Measurements from ENCODE around the gene UBR3. TPM values are rescaled to one million over a fixed set of nuclear protein-coding genes. Genes with fewer than 3 reads are reported as not detected.
"Not testable (repeated sequence)": the region's sequence is repeated elsewhere in the genome, so short reads cannot be mapped to it uniquely, and the experiment has no call there.

The UBR3 gene
- total and polyA plus RNA-seq, 8 donors, result 4.8 to 151 (median 37.3) TPM

DNA sequence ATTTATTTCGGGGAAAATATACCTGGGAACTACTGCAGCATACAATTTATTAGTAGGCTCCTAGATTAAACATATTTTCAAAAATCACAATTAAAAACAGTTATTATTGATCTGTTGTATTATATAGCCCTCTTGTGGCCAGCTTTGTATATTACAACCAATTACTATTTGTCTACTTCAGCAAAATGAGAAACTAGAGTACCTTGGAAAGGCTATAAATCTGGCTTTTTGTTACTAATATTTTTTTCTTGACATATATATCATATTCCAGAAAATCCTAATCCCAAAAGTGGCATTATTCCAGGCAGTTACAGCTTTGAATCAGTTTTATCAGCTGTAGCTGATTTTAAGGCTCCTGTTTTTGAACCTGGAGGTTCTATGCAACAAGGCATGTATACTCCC is 101.2 kb downstream of the UBR3 start:
- intact Hi-C loops (cut with DNase I; ENCODE audit: low total_unique reads), result loop anchor here (5.0 kb wide), 1 partner anchor 101 kb away; the partner anchor contains the start of gene UBR3
- 50 to 58% (median 52%) methylated on average over 1 of the region's 1 CpG for WGBS, 5 donors

DNA sequence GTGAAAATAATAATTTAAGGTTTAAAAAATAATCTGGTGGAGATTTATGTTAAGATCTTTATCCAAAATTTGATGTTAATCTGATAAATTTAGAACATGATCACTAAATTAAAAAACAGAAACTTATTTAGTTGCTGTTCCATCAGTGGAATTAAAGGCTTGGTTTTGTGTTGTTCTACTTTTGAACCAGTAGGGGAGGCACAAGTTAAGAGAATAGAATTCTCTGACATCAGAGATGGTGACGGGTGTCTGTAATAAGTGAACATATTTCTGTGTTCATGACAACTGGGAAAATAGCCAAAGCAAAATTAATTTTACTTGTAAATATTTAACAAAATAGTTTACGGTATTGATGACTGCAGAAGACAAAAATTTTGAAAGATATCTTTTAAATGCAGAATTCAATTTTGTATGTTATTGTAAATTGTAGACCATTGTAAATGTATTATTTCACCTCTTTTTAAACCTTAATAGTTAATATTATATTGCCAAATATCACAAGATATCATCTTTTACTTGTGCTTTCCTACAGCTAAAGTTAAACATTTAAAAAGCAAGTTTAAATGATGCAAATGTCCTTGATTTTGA is 106.0 kb downstream of the UBR3 start:
- no peak for TF ChIP-seq EP300 (IDR thresholded peaks at IDR 0.05)
- TF ChIP-seq, protein P1, sequence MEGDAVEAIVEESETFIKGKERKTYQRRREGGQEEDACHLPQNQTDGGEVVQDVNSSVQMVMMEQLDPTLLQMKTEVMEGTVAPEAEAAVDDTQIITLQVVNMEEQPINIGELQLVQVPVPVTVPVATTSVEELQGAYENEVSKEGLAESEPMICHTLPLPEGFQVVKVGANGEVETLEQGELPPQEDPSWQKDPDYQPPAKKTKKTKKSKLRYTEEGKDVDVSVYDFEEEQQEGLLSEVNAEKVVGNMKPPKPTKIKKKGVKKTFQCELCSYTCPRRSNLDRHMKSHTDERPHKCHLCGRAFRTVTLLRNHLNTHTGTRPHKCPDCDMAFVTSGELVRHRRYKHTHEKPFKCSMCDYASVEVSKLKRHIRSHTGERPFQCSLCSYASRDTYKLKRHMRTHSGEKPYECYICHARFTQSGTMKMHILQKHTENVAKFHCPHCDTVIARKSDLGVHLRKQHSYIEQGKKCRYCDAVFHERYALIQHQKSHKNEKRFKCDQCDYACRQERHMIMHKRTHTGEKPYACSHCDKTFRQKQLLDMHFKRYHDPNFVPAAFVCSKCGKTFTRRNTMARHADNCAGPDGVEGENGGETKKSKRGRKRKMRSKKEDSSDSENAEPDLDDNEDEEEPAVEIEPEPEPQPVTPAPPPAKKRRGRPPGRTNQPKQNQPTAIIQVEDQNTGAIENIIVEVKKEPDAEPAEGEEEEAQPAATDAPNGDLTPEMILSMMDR (IDR thresholded peaks at IDR 0.05), result peak in 5 of 7 experiments; percentile 26 to 59 (median 48)
- Histone ChIP-seq H3K9me3 (no peaks in the 10 kb centered on the region), H3K27ac (no peak overlapping the region), H3K36me3 (peaks cover 0 to 47% (median 40%) of the 10 kb centered on the region in 4 donors), H3K27me3 (no peaks in the 10 kb centered on the region), H3K4me3 (no peak overlapping the region), H3K4me1 (no peaks in the 10 kb centered on the region)
- intact Hi-C loops (cut with DNase I; ENCODE audit: low total_unique reads), result no loop called here
- WGBS, 5 donors, result 24 to 63% (median 34%) methylated on average over 2 of the region's 2 CpGs
- DNase-seq, result peak in 1 of 2 donors; percentile 62

More for the DNA sequence above, 101.2 kb downstream of the UBR3 start:
- Histone ChIP-seq H3K27ac (no peak overlapping the region), H3K27me3 (no peaks in the 10 kb centered on the region), H3K36me3 (peaks cover 4 to 50% (median 41%) of the 10 kb centered on the region in 4 donors), H3K4me1 (no peaks in the 10 kb centered on the region), H3K4me3 (no peak overlapping the region), H3K9me3 (no peaks in the 10 kb centered on the region)
- TF ChIP-seq POLR2A (IDR thresholded peaks at IDR 0.05) (no peak), EP300 (IDR thresholded peaks at IDR 0.05) (no peak), POLR2AphosphoS5 (IDR thresholded peaks at IDR 0.05) (no peak)
- TF ChIP-seq, protein P1 (IDR thresholded peaks at IDR 0.05), result peak in 5 of 7 experiments; percentile 49 to 79 (median 59)
- DNase-seq, result peak in 1 of 2 donors; percentile 60

DNA sequence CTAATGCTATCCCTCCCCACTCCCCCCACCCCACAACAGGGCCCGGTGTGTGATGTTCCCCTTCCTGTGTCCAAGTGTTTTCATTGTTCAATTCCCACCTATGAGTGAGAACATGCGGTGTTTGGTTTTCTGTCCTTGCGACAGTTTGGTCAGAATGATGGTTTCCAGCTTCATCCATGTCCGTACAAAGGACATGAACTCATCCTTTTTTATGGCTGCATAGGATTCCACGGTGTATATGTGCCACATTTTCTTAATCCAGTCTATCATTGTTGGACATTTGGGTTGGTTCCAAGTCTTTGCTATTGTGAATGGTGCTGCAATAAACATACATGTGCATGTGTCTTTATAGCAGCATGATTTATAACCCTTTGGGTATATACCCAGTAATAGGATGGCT is 109.4 kb downstream of the UBR3 start:
- DNase-seq; H3K4me1 ChIP-seq; intact Hi-C loops (cut with DNase I; ENCODE audit: low total_unique reads); H3K27ac ChIP-seq; H3K27me3 ChIP-seq; H3K4me3 ChIP-seq; H3K9me3 ChIP-seq: not testable (repeated sequence)
- WGBS, 5 donors, result 96 to 97% (median 97%) methylated on average over 5 of the region's 5 CpGs
- peaks cover 0 to 38% (median 32%) of the 10 kb centered on the region in 4 donors for H3K36me3 ChIP-seq

DNA sequence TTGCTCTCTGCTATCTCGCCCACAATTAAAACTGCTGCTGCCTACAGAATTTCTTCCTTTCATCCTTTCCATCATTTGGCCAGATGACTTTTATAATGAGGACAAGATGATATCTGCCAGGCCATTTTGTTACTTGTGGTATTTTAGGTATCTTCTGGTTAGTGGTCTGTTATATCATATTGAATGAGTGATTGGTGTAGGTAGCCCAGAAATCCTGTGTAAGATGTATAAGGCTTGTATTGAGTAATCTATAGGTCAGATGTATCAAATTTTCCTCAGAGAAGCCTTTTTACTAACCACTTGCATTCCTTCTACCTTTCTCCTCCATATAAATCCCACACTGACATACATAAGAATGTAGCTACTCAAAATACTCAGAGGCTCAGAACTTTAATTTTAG is 118.3 kb downstream of the UBR3 start:
- Histone ChIP-seq H3K36me3 (peaks cover 0 to 69% (median 59%) of the 10 kb centered on the region in 4 donors), H3K27ac (no peak overlapping the region), H3K9me3 (no peaks in the 10 kb centered on the region), H3K27me3 (no peaks in the 10 kb centered on the region), H3K4me3 (no peak overlapping the region), H3K4me1 (peaks cover 0 to 26% (median 0%) of the 10 kb centered on the region in 4 donors)
- TF ChIP-seq, protein P1 (IDR thresholded peaks at IDR 0.05), result no peak
- TF ChIP-seq POLR2A (IDR thresholded peaks at IDR 0.05) (no peak), EP300 (IDR thresholded peaks at IDR 0.05) (no peak), POLR2AphosphoS5 (IDR thresholded peaks at IDR 0.05) (no peak)
- no peak for DNase-seq
- 94 to 100% (median 97%) methylated on average over 1 of the region's 1 CpG for WGBS, 5 donors
- intact Hi-C loops (cut with DNase I; ENCODE audit: low total_unique reads), result no loop called here

DNA sequence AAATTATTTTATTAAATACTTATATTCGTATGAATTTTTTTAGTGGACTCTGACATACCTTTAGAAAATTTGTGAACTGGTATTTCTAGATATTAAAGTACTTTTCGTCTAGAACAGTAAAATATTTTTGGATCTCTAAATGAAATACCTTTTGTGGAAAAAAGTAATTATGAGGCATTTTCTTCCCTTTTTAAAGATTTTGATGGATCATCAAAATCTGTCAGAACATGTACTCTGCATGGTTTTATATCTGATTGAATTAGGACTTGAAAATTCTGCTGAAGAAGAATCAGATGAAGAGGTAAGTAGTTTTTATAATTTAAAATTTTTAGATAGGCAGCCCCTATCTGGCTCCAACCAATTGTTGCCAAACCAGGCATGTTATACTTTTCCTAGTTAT is 118.8 kb downstream of the UBR3 start:
- intact Hi-C loops (cut with DNase I; ENCODE audit: low total_unique reads), result no loop called here
- peaks cover 0 to 26% (median 0%) of the 10 kb centered on the region in 4 donors for H3K4me1 ChIP-seq
- peaks cover 0 to 68% (median 60%) of the 10 kb centered on the region in 4 donors for H3K36me3 ChIP-seq
- H3K27me3 ChIP-seq, result no peaks in the 10 kb centered on the region
- no peak for TF ChIP-seq POLR2A (IDR thresholded peaks at IDR 0.05)
- no peak for TF ChIP-seq POLR2AphosphoS5 (IDR thresholded peaks at IDR 0.05)
- TF ChIP-seq, protein P1 (IDR thresholded peaks at IDR 0.05), result no peak
- no peak for TF ChIP-seq EP300 (IDR thresholded peaks at IDR 0.05)
- H3K9me3 ChIP-seq, result no peaks in the 10 kb centered on the region
- WGBS, 5 donors, result 94 to 99% (median 98%) methylated on average over 2 of the region's 2 CpGs
- no peak overlapping the region for H3K27ac ChIP-seq
- no peak overlapping the region for H3K4me3 ChIP-seq
- no peak for DNase-seq
